ENCODE measurements around the gene ARAP2. TPM values are rescaled to one million over a fixed set of nuclear protein-coding genes. Genes with fewer than 3 reads are reported as not detected.

The ARAP2 gene
- total RNA-seq, 1 experiment from 2014 or later: 12.0 TPM

DNA sequence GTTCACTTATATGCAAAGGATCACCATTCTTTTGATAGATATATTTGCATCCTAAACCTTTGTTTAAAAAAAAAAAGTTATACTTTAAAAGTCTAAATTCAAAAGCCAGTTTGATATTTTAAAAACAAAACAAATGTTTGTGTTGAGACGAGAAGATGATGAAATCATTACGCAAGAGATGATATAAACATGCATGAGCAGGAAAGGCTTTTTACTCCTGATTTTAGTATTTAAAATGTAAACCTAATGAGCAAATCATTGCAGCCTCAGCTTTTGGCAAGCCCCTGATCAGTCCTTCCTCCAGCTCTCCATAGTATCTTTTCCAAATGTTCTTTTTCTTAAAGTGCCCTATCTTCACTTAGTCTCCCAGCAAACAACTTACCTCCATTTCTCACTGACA, 115.6 kb downstream of the ARAP2 start:
- H3K9me3 Mint-ChIP-seq (ENCODE audit: unreplicated experiment): no peaks in the 10 kb centered on the region
- no TSS peak for BruUV-seq (replicated peaks)
- H3K27me3 Mint-ChIP-seq (ENCODE audit: insufficient read depth, unreplicated experiment): no peaks in the 10 kb centered on the region
- DNase-seq (ENCODE audit: unreplicated experiment): peak; percentile 42
- H3K36me3 Mint-ChIP-seq (ENCODE audit: insufficient read depth, unreplicated experiment): peaks cover 13% of the 10 kb centered on the region
- ChIA-PET POLR2A (interaction anchor here (0.7 kb wide), 3 partner anchors 17 to 115 kb away, joined by 3 read pairs; no protein-coding TSS in a partner anchor), CTCF (interaction anchor here (0.7 kb wide), 1 partner anchor 1262 kb away, joined by 3 read pairs; no protein-coding TSS in a partner anchor)
- TF ChIP-seq, protein P1, sequence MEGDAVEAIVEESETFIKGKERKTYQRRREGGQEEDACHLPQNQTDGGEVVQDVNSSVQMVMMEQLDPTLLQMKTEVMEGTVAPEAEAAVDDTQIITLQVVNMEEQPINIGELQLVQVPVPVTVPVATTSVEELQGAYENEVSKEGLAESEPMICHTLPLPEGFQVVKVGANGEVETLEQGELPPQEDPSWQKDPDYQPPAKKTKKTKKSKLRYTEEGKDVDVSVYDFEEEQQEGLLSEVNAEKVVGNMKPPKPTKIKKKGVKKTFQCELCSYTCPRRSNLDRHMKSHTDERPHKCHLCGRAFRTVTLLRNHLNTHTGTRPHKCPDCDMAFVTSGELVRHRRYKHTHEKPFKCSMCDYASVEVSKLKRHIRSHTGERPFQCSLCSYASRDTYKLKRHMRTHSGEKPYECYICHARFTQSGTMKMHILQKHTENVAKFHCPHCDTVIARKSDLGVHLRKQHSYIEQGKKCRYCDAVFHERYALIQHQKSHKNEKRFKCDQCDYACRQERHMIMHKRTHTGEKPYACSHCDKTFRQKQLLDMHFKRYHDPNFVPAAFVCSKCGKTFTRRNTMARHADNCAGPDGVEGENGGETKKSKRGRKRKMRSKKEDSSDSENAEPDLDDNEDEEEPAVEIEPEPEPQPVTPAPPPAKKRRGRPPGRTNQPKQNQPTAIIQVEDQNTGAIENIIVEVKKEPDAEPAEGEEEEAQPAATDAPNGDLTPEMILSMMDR (IDR thresholded peaks at IDR 0.05; ENCODE audit: unreplicated experiment): no peak
- H3K4me1 Mint-ChIP-seq (ENCODE audit: insufficient read depth, unreplicated experiment): peaks cover 20% of the 10 kb centered on the region
- peak overlapping the region; percentile 19 for H3K4me3 Mint-ChIP-seq (ENCODE audit: unreplicated experiment)
- H3K27ac Mint-ChIP-seq (ENCODE audit: low read depth, unreplicated experiment): peak overlapping the region; percentile 52
- intact Hi-C loops (cut with micrococcal nuclease): no loop called here

DNA sequence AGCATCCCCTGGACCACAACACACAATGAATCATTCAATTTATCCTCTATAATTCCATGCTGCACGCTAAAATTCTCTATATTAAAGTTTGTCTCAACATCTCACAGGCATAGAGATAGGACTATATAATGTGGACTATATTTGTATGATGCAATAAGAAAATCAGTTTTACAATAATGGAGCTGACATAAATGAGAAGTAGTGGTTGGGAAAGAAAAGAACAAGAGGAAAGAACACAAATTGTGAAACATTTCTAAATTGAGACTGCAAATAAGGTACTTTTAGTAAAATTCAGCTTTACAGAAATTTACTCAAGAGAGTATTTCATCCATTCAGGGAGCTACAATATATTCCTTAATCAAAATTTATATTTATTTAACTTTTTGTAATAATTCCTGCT, 120.4 kb downstream of the ARAP2 start:
- intact Hi-C loops (cut with micrococcal nuclease): no loop called here
- Mint-ChIP-seq H3K4me1 (ENCODE audit: insufficient read depth, unreplicated experiment) (peaks cover 4% of the 10 kb centered on the region), H3K36me3 (ENCODE audit: insufficient read depth, unreplicated experiment) (peaks cover 9% of the 10 kb centered on the region), H3K9me3 (ENCODE audit: unreplicated experiment) (no peaks in the 10 kb centered on the region), H3K4me3 (ENCODE audit: unreplicated experiment) (no peak overlapping the region), H3K27me3 (ENCODE audit: insufficient read depth, unreplicated experiment) (no peaks in the 10 kb centered on the region), H3K27ac (ENCODE audit: low read depth, unreplicated experiment) (no peak overlapping the region)
- ChIA-PET POLR2A (no interaction called here), CTCF (no interaction called here)
- no TSS peak for BruUV-seq (replicated peaks)
- TF ChIP-seq, protein P1 (IDR thresholded peaks at IDR 0.05; ENCODE audit: unreplicated experiment): no peak
- DNase-seq (ENCODE audit: unreplicated experiment): no peak

GRCh38 chr4:36115312-36115711, 129.0 kb downstream of the ARAP2 start:
- ChIA-PET CTCF (no interaction called here), POLR2A (interaction anchor here (0.6 kb wide), 1 partner anchor 1251 kb away, joined by 3 read pairs; no protein-coding TSS in a partner anchor)
- BruUV-seq (replicated peaks): no TSS peak
- Mint-ChIP-seq H3K27me3 (ENCODE audit: insufficient read depth, unreplicated experiment) (no peaks in the 10 kb centered on the region), H3K4me1 (ENCODE audit: insufficient read depth, unreplicated experiment) (peaks cover 10% of the 10 kb centered on the region), H3K27ac (ENCODE audit: low read depth, unreplicated experiment) (no peak overlapping the region), H3K4me3 (ENCODE audit: unreplicated experiment) (no peak overlapping the region), H3K36me3 (ENCODE audit: insufficient read depth, unreplicated experiment) (no peaks in the 10 kb centered on the region), H3K9me3 (ENCODE audit: unreplicated experiment) (no peaks in the 10 kb centered on the region)
- no peak for DNase-seq (ENCODE audit: unreplicated experiment)
- TF ChIP-seq, protein P1 (IDR thresholded peaks at IDR 0.05; ENCODE audit: unreplicated experiment): no peak
- intact Hi-C loops (cut with micrococcal nuclease): no loop called here

DNA sequence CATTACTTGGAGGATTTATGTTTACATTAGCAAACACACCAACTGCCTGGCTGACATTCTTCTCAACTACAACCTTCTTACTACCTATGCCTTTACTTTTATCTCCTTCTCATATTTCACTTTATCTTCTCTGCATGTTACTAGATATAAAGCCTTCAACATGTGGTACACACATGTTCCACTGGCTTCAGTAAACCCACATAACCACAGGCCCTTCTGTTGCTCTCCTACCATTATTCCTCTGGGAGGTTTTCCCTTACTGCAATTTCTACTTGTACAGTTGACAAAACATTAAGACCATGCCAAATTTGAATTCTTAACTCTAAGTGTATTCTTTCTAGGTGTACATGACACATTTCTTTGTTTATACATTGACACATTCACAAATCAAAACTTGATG, 133.1 kb downstream of the ARAP2 start:
- POLR2A ChIA-PET: interaction anchor here (1.1 kb wide), 1 partner anchor 17 kb away, joined by 3 read pairs; no protein-coding TSS in a partner anchor
- Mint-ChIP-seq H3K4me1 (ENCODE audit: insufficient read depth, unreplicated experiment) (peaks cover 6% of the 10 kb centered on the region), H3K27me3 (ENCODE audit: insufficient read depth, unreplicated experiment) (no peaks in the 10 kb centered on the region), H3K27ac (ENCODE audit: low read depth, unreplicated experiment) (no peak overlapping the region), H3K4me3 (ENCODE audit: unreplicated experiment) (no peak overlapping the region), H3K9me3 (ENCODE audit: unreplicated experiment) (no peaks in the 10 kb centered on the region), H3K36me3 (ENCODE audit: insufficient read depth, unreplicated experiment) (peaks cover 2% of the 10 kb centered on the region)
- CTCF ChIA-PET: no interaction called here
- TF ChIP-seq, protein P1 (IDR thresholded peaks at IDR 0.05; ENCODE audit: unreplicated experiment): no peak
- intact Hi-C loops (cut with micrococcal nuclease): no loop called here
- peak; percentile 49 for DNase-seq (ENCODE audit: unreplicated experiment)
- no TSS peak for BruUV-seq (replicated peaks)

Data from MCF 10A (cell line).